BJ (cell line): ENCODE results near the gene LRRC32. TPM values are rescaled to one million over a fixed set of nuclear protein-coding genes. Genes with fewer than 3 reads are reported as not detected.

Experiments used
- CTCF ChIA-PET: fragments of 350-600 bp; formaldehyde crosslinking; extraction: SDS; loops from one replicate; lab custom pipeline; 2021; ENCODE audit warnings: antibody characterized with exemption, inconsistent platforms; lab: Yijun Ruan, JAX
- POLR2A ChIA-PET: fragments of 300-600 bp; sonication (Branson Sonifier 250); formaldehyde crosslinking; extraction: SDS; loops from one replicate; lab custom pipeline; 2021; ENCODE audit warnings: antibody characterized with exemption; lab: Charles Lee
- DNase-seq: peaks from one replicate; pipeline ENCODE4 v3.0.0-alpha.2; 2011; ENCODE audit warnings: low read depth
- H3K27me3 ChIP-seq: 2 replicates; pipeline ENCODE4 v1.6.0; 2011; ENCODE audit warnings: low read length; ENCODE audit not compliant: control insufficient read depth, insufficient read depth
- H3K36me3 ChIP-seq: 2 replicates; pipeline ENCODE4 v1.5.1; 2011; ENCODE audit warnings: low read length; ENCODE audit not compliant: control insufficient read depth, insufficient read depth
- H3K4me3 ChIP-seq: 2 replicates; pipeline ENCODE4 v1.5.1; 2011; ENCODE audit warnings: low read depth, mild to moderate bottlenecking, control low read depth, low read length
- CTCF ChIP-seq: IDR thresholded peaks from 2 replicates; pipeline ENCODE4 v1.5.1; 2011; ENCODE audit warnings: low read depth, mild to moderate bottlenecking, control low read depth, inconsistent platforms, low read length, moderate library complexity; ENCODE audit not compliant: insufficient read depth
- polyA plus RNA-seq: library from polyadenylated mRNA; depleted of rRNA; stranded (reverse); fragments of >200 nt; gene quantifications from 2 replicates; pipeline ENCODE4 v1.2.3, GENCODE V29; 2011

The LRRC32 gene
- polyA plus RNA-seq, 1 experiment: 1.9 TPM

DNA sequence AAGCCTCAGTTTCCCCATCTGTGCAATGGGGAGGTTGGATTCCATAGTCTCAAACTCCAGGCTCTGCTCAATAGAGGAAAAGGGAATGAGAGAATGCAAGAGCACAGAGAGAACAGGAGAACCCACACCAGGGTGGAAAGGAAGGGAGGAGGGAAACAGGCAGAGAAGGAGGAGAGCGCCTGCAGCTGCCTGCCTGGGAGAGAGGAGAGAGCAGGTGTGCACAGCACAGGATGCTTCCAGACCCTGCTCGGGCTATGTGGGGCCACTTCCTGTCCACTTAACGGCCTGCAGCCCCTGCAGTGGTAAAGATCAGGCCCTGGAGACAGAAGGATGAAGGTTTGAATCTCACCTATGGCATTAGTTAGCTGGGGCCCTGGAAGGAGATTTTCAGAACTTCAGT is 12.3 kb downstream of the LRRC32 start:
- ChIA-PET CTCF (interaction anchor here (1.5 kb wide), 1 partner anchor 22 kb away, joined by 5 read pairs; no protein-coding TSS in a partner anchor), POLR2A (no interaction called here)
- no peaks in the 10 kb centered on the region for H3K27me3 ChIP-seq
- no peak for DNase-seq
- no peak overlapping the region for H3K4me3 ChIP-seq
- H3K36me3 ChIP-seq: no peaks in the 10 kb centered on the region
- TF ChIP-seq CTCF: no peak

- ChIA-PET POLR2A (no interaction called here), CTCF (interaction anchor here (0.8 to 1.5 kb wide), 3 partner anchors 13 to 23 kb away, joined by 3 to 5 read pairs (median 3); partner anchors contain the start of gene LRRC32)
- H3K27me3 ChIP-seq: no peaks in the 10 kb centered on the region
- no peak for TF ChIP-seq CTCF
- no peaks in the 10 kb centered on the region for H3K36me3 ChIP-seq
- no peak overlapping the region for H3K4me3 ChIP-seq
- no peak for DNase-seq
These were observed 13.1 kb downstream of the LRRC32 start for GRCh38 chr11:76657187-76658170.

DNA sequence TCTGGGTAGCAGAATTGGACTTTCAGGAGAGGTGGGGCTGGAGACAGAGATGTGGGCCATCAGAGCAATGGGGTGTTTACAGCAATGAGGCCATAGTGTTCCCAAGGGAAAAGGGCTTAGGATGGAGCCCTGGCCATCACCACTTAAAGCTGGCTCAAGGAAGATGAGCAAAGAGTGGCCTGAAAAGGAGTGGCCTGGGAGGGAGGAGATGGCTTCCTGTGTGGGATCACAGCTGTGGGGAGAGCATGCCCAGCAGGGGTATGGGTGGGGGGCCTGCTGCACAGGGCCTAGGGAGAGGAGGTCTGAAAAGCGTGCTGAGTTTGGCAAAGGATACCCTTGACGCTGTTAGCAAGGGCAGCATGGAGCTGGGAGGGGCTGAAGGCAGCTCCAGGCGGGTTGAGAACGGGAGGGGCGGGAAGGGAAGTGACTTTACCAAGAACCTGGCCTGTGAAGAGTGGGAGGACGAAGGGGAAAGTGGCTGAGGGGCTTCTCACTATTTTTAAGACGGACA is 13.9 kb downstream of the LRRC32 start:
- ChIA-PET POLR2A (no interaction called here), CTCF (interaction anchor here (0.8 to 1.3 kb wide), 2 partner anchors 14 to 24 kb away, joined by 3 read pairs; partner anchors contain the start of gene LRRC32)
- Histone ChIP-seq H3K27me3 (no peaks in the 10 kb centered on the region), H3K4me3 (no peak overlapping the region), H3K36me3 (no peaks in the 10 kb centered on the region)
- DNase-seq: no peak
- TF ChIP-seq CTCF: no peak

GRCh38 chr11:76656050-76656531 is 14.5 kb downstream of the LRRC32 start:
- no peaks in the 10 kb centered on the region for H3K36me3 ChIP-seq
- TF ChIP-seq CTCF: no peak
- DNase-seq: no peak
- H3K27me3 ChIP-seq: no peaks in the 10 kb centered on the region
- no peak overlapping the region for H3K4me3 ChIP-seq
- ChIA-PET CTCF (interaction anchor here (1.3 kb wide), 1 partner anchor 14 kb away, joined by 3 read pairs; the partner anchor contains the start of gene LRRC32), POLR2A (no interaction called here)
